ENCODE measurements around the gene MAPK8IP3.
"Not testable (repeated sequence)": the region's sequence is repeated elsewhere in the genome, so short reads cannot be mapped to it uniquely, and the experiment has no call there.

Gene MAPK8IP3

GRCh38 chr16:1715220-1715619 lies 9.2 kb downstream of the MAPK8IP3 start:
- H3K27ac Mint-ChIP-seq: peak overlapping the region; percentile 84
- H3K4me1 Mint-ChIP-seq: peaks cover 28% of the 10 kb centered on the region
- ATAC-seq: no peak
- H3K4me3 Mint-ChIP-seq: no peak overlapping the region
- no peak for DNase-seq (ENCODE audit: low spot score in 2 of 2)
- H3K9me3 Mint-ChIP-seq: no peaks in the 10 kb centered on the region
- H3K36me3 Mint-ChIP-seq: peaks cover 21% of the 10 kb centered on the region

GRCh38 chr16:1718236-1718635 lies 12.2 kb downstream of the MAPK8IP3 start:
- peaks cover 25% of the 10 kb centered on the region for H3K4me1 Mint-ChIP-seq
- ATAC-seq; H3K4me3 Mint-ChIP-seq; H3K36me3 Mint-ChIP-seq; H3K9me3 Mint-ChIP-seq; DNase-seq (ENCODE audit: low spot score in 2 of 2): not testable (repeated sequence)
- H3K27ac Mint-ChIP-seq: peak overlapping the region; percentile 40

- Mint-ChIP-seq H3K27ac (peak overlapping the region; percentile 58), H3K4me1 (peaks cover 27% of the 10 kb centered on the region)
- not testable (repeated sequence) for H3K4me3 Mint-ChIP-seq; H3K9me3 Mint-ChIP-seq; DNase-seq (ENCODE audit: low spot score in 2 of 2); H3K36me3 Mint-ChIP-seq
- peak; percentile 60 for ATAC-seq
These were observed 13.7 kb downstream of the MAPK8IP3 start for GRCh38 chr16:1719559-1720229.

GRCh38 chr16:1721372-1721771 lies 15.4 kb downstream of the MAPK8IP3 start:
- ATAC-seq (no peak), DNase-seq (ENCODE audit: low spot score in 2 of 2) (no peak)
- Mint-ChIP-seq H3K9me3 (no peaks in the 10 kb centered on the region), H3K27ac (peak overlapping the region; percentile 17), H3K4me1 (peaks cover 22% of the 10 kb centered on the region), H3K36me3 (peaks cover 9% of the 10 kb centered on the region), H3K4me3 (no peak overlapping the region)

- DNase-seq (ENCODE audit: low spot score in 2 of 2): peak; percentile 27 to 65
- no peak for ATAC-seq
- Mint-ChIP-seq H3K36me3 (peaks cover 28% of the 10 kb centered on the region), H3K9me3 (no peaks in the 10 kb centered on the region), H3K4me1 (peaks cover 31% of the 10 kb centered on the region), H3K4me3 (no peak overlapping the region), H3K27ac (peak overlapping the region; percentile 17)
These were observed 17.6 kb downstream of the MAPK8IP3 start for GRCh38 chr16:1723450-1724147.

GRCh38 chr16:1724491-1724890 lies 18.5 kb downstream of the MAPK8IP3 start:
- Mint-ChIP-seq H3K9me3 (no peaks in the 10 kb centered on the region), H3K4me1 (peaks cover 25% of the 10 kb centered on the region), H3K4me3 (no peak overlapping the region), H3K27ac (no peak overlapping the region), H3K36me3 (peaks cover 37% of the 10 kb centered on the region)
- ATAC-seq (no peak), DNase-seq (ENCODE audit: low spot score in 2 of 2) (no peak)

GRCh38 chr16:1726661-1727502 lies 20.9 kb downstream of the MAPK8IP3 start:
- peaks cover 23% of the 10 kb centered on the region for H3K4me1 Mint-ChIP-seq
- H3K36me3 Mint-ChIP-seq: peaks cover 49% of the 10 kb centered on the region
- H3K27ac Mint-ChIP-seq: peak overlapping the region; percentile 17
- no peak overlapping the region for H3K4me3 Mint-ChIP-seq
- no peak for DNase-seq (ENCODE audit: low spot score in 2 of 2)
- ATAC-seq: no peak
- H3K9me3 Mint-ChIP-seq: no peaks in the 10 kb centered on the region

- Mint-ChIP-seq H3K4me1 (peaks cover 17% of the 10 kb centered on the region), H3K27ac (no peak overlapping the region), H3K4me3 (no peak overlapping the region), H3K9me3 (no peaks in the 10 kb centered on the region), H3K36me3 (peaks cover 49% of the 10 kb centered on the region)
- no peak for DNase-seq (ENCODE audit: low spot score in 2 of 2)
- no peak for ATAC-seq
These were observed 21.9 kb downstream of the MAPK8IP3 start for GRCh38 chr16:1727651-1728624.

- Mint-ChIP-seq H3K36me3 (peaks cover 49% of the 10 kb centered on the region), H3K27ac (peak overlapping the region; percentile 23), H3K9me3 (no peaks in the 10 kb centered on the region), H3K4me1 (peaks cover 10% of the 10 kb centered on the region), H3K4me3 (no peak overlapping the region)
- DNase-seq (ENCODE audit: low spot score in 2 of 2) (no peak), ATAC-seq (no peak)
These were observed 23.0 kb downstream of the MAPK8IP3 start for GRCh38 chr16:1729026-1729425.

- Mint-ChIP-seq H3K4me1 (peaks cover 10% of the 10 kb centered on the region), H3K4me3 (no peak overlapping the region), H3K36me3 (peaks cover 50% of the 10 kb centered on the region), H3K9me3 (no peaks in the 10 kb centered on the region), H3K27ac (no peak overlapping the region)
- no peak for DNase-seq (ENCODE audit: low spot score in 2 of 2)
- no peak for ATAC-seq
These were observed 23.4 kb downstream of the MAPK8IP3 start for GRCh38 chr16:1729445-1729844.

- ATAC-seq (no peak), DNase-seq (ENCODE audit: low spot score in 2 of 2) (no peak)
- Mint-ChIP-seq H3K36me3 (peaks cover 48% of the 10 kb centered on the region), H3K27ac (no peak overlapping the region), H3K4me3 (no peak overlapping the region), H3K9me3 (no peaks in the 10 kb centered on the region), H3K4me1 (peaks cover 10% of the 10 kb centered on the region)
These were observed 25.1 kb downstream of the MAPK8IP3 start for GRCh38 chr16:1731073-1731472.

GRCh38 chr16:1731603-1732002 lies 25.6 kb downstream of the MAPK8IP3 start:
- ATAC-seq: no peak
- DNase-seq (ENCODE audit: low spot score in 2 of 2): no peak
- Mint-ChIP-seq H3K9me3 (no peaks in the 10 kb centered on the region), H3K4me1 (peaks cover 10% of the 10 kb centered on the region), H3K27ac (peak overlapping the region; percentile 69), H3K4me3 (no peak overlapping the region), H3K36me3 (peaks cover 42% of the 10 kb centered on the region)

- Mint-ChIP-seq H3K9me3 (no peaks in the 10 kb centered on the region), H3K27ac (peak overlapping the region; percentile 69), H3K36me3 (peaks cover 38% of the 10 kb centered on the region), H3K4me1 (peaks cover 5% of the 10 kb centered on the region), H3K4me3 (no peak overlapping the region)
- DNase-seq (ENCODE audit: low spot score in 2 of 2): no peak
- no peak for ATAC-seq
These were observed 26.1 kb downstream of the MAPK8IP3 start for GRCh38 chr16:1732071-1732470.

- H3K4me3 Mint-ChIP-seq; H3K4me1 Mint-ChIP-seq; H3K27ac Mint-ChIP-seq; DNase-seq (ENCODE audit: low spot score in 2 of 2); H3K9me3 Mint-ChIP-seq; ATAC-seq: not testable (repeated sequence)
- H3K36me3 Mint-ChIP-seq: peaks cover 33% of the 10 kb centered on the region
These were observed 26.6 kb downstream of the MAPK8IP3 start for GRCh38 chr16:1732551-1732987.

Data from stimulated activated effector memory CD8-positive, alpha-beta T cell treated with anti-CD3 and anti-CD28 coated beads, Interleukin-12 subunit alpha, Interleukin-12 subunit beta, amount 100 ng/mL, for 72 hours (primary cell).